ENCODE measurements around the gene MOB3A. TPM values are rescaled to one million over a fixed set of nuclear protein-coding genes. Genes with fewer than 3 reads are reported as not detected.
A peak's percentile ranks its signal among the peaks of the same experiment; 100 is the strongest.

The MOB3A gene
- total and polyA plus RNA-seq, 10 of the 15 experiments (the other 5 are each of a cell fraction or from before 2014, with no cell fraction given), result 7.5 to 229 (median 79.4) TPM

DNA sequence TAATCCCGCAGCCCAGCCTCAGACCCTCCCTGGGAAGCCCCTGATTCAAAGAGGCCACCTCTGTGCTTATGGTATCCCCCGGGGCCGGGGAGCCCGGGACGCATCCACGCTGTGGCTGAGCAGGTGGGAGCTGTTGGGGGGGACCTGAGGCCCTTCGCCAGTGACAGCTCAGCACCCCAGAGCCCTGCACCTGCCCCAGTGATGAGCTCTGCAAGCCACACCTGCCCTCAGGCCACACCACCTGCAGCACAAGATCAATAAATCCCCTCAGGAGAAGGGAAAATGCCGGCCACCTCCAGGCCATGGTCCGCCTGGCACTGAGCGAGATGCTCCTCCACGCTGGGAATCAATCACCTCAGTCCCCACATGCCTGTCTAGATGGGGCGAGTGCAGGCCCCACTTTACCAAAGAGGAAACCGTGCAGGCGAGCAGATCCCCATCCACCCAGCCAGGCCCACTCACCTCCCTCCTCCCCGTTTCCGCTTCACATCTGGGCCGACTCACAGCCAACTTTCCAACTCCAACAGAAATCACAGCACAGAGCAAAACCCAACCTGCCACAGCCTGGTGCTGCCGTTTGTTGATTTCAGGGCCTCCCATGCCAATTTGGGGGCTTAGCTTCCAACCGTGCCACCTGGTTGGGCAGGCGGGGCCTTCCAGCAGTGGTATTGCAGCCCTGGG is 12.8 kb downstream of the MOB3A start (continued):
- no peak for TF ChIP-seq MXI1 (IDR thresholded peaks at IDR 0.05; ENCODE audit: low read depth, low read length)
- TF ChIP-seq KDM1A (IDR thresholded peaks at IDR 0.05; ENCODE audit: borderline replicate concordance), result no peak
- TF ChIP-seq ZZZ3 (IDR thresholded peaks at IDR 0.05; ENCODE audit: control insufficient read depth, insufficient read length, low read depth), result no peak
- TF ChIP-seq STAT1 (conservative IDR thresholded peaks at IDR 0.05), result no peak
- TF ChIP-seq, protein P1, sequence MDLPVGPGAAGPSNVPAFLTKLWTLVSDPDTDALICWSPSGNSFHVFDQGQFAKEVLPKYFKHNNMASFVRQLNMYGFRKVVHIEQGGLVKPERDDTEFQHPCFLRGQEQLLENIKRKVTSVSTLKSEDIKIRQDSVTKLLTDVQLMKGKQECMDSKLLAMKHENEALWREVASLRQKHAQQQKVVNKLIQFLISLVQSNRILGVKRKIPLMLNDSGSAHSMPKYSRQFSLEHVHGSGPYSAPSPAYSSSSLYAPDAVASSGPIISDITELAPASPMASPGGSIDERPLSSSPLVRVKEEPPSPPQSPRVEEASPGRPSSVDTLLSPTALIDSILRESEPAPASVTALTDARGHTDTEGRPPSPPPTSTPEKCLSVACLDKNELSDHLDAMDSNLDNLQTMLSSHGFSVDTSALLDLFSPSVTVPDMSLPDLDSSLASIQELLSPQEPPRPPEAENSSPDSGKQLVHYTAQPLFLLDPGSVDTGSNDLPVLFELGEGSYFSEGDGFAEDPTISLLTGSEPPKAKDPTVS (IDR thresholded peaks at IDR 0.05; ENCODE audit: low read depth, low read length), result no peak
- no peak for TF ChIP-seq NBN (IDR thresholded peaks at IDR 0.05)
- TF ChIP-seq, protein P2, sequence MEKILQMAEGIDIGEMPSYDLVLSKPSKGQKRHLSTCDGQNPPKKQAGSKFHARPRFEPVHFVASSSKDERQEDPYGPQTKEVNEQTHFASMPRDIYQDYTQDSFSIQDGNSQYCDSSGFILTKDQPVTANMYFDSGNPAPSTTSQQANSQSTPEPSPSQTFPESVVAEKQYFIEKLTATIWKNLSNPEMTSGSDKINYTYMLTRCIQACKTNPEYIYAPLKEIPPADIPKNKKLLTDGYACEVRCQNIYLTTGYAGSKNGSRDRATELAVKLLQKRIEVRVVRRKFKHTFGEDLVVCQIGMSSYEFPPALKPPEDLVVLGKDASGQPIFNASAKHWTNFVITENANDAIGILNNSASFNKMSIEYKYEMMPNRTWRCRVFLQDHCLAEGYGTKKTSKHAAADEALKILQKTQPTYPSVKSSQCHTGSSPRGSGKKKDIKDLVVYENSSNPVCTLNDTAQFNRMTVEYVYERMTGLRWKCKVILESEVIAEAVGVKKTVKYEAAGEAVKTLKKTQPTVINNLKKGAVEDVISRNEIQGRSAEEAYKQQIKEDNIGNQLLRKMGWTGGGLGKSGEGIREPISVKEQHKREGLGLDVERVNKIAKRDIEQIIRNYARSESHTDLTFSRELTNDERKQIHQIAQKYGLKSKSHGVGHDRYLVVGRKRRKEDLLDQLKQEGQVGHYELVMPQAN (conservative IDR thresholded peaks at IDR 0.05), result peak; percentile 30
- no peak for TF ChIP-seq NFXL1 (IDR thresholded peaks at IDR 0.05; ENCODE audit: borderline replicate concordance)
- no peak for TF ChIP-seq RAD51 (IDR thresholded peaks at IDR 0.05)
- TF ChIP-seq, protein P3, sequence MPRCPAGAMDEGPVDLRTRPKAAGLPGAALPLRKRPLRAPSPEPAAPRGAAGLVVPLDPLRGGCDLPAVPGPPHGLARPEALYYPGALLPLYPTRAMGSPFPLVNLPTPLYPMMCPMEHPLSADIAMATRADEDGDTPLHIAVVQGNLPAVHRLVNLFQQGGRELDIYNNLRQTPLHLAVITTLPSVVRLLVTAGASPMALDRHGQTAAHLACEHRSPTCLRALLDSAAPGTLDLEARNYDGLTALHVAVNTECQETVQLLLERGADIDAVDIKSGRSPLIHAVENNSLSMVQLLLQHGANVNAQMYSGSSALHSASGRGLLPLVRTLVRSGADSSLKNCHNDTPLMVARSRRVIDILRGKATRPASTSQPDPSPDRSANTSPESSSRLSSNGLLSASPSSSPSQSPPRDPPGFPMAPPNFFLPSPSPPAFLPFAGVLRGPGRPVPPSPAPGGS (IDR thresholded peaks at IDR 0.05; ENCODE audit: borderline replicate concordance, insufficient read depth, low read depth, low read length, poor library complexity, severe bottlenecking), result no peak
- TF ChIP-seq, protein P4, sequence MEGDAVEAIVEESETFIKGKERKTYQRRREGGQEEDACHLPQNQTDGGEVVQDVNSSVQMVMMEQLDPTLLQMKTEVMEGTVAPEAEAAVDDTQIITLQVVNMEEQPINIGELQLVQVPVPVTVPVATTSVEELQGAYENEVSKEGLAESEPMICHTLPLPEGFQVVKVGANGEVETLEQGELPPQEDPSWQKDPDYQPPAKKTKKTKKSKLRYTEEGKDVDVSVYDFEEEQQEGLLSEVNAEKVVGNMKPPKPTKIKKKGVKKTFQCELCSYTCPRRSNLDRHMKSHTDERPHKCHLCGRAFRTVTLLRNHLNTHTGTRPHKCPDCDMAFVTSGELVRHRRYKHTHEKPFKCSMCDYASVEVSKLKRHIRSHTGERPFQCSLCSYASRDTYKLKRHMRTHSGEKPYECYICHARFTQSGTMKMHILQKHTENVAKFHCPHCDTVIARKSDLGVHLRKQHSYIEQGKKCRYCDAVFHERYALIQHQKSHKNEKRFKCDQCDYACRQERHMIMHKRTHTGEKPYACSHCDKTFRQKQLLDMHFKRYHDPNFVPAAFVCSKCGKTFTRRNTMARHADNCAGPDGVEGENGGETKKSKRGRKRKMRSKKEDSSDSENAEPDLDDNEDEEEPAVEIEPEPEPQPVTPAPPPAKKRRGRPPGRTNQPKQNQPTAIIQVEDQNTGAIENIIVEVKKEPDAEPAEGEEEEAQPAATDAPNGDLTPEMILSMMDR (IDR thresholded peaks at IDR 0.05 in 2 of 3, conservative IDR thresholded peaks at IDR 0.05 in 1 of 3; ENCODE audit: control insufficient read depth in 2 of 3, extremely low read depth in 1 of 3, insufficient read depth in 1 of 3, low read depth in 3 of 3, low read length in 3 of 3), result no peak
- TF ChIP-seq GABPA (IDR thresholded peaks at IDR 0.05; ENCODE audit: low read depth), result no peak
- TF ChIP-seq, protein P5, sequence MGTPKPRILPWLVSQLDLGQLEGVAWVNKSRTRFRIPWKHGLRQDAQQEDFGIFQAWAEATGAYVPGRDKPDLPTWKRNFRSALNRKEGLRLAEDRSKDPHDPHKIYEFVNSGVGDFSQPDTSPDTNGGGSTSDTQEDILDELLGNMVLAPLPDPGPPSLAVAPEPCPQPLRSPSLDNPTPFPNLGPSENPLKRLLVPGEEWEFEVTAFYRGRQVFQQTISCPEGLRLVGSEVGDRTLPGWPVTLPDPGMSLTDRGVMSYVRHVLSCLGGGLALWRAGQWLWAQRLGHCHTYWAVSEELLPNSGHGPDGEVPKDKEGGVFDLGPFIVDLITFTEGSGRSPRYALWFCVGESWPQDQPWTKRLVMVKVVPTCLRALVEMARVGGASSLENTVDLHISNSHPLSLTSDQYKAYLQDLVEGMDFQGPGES (IDR thresholded peaks at IDR 0.05), result no peak
- TF ChIP-seq LARP7 (IDR thresholded peaks at IDR 0.05), result peak; percentile 53; the same call in 1 of the 2 replicates
- TF ChIP-seq MYC (IDR thresholded peaks at IDR 0.05; ENCODE audit: insufficient read depth, insufficient read length, insufficient replicate concordance, low read length, severe bottlenecking), result no peak
- no peak for TF ChIP-seq MTA2 (IDR thresholded peaks at IDR 0.05; ENCODE audit: low read depth)
- no peak for TF ChIP-seq ZNF622 (IDR thresholded peaks at IDR 0.05)
- TF ChIP-seq POU2F2 (IDR thresholded peaks at IDR 0.05; ENCODE audit: borderline replicate concordance, low read depth, low read length), result no peak
- TF ChIP-seq NRF1 (conservative IDR thresholded peaks at IDR 0.05; ENCODE audit: low read depth, low read length), result no peak
- TF ChIP-seq SMAD5 (IDR thresholded peaks at IDR 0.05; ENCODE audit: low read depth), result no peak

Measured in GM12878 (cell line).